ENCODE results near the gene PHKA2. TPM values are rescaled to one million over a fixed set of nuclear protein-coding genes. Genes with fewer than 3 reads are reported as not detected.

PHKA2 gene
- total and polyA plus RNA-seq, 2 of the 4 experiments (the other 2 are of a cell fraction), result 10.0 to 21.5 TPM

DNA sequence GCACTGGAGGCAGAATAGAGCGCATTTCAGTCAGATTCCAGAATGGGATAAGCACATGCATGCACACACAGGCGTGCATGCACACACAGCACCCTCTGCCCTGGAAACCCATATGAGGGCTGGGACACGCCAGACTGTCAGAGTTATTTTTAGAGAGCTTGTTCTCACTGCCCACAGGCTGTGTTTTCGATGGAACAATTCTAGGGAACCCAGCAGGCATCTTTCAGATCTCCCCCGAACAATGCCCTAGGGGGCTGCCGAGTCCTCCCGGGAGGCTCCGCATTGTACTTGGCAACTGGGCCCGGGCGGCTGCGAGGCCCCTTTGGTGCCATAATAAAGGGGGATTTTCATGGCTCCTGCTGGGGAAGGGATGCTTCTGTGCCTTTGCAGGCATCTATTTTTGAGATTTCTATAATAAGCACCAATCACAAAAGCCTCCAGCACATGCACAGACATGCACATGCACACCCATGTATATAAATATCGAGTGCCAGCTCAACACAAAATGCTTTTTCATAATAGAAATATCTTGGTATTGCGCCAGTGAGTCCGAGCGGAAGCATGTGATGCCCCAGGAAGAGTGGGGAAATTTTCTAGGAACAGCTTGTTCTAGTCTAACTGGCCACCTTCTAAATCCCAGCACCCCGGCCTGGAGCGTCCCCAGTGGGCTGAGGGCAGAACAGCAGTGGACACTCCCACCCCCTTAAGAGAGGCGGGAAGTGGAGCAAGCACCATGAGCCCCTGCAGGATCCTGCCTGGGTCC is 88.5 kb downstream of the PHKA2 start:
- ChIA-PET POLR2A (ENCODE audit: unreplicated experiment) (no interaction called here), CTCF (interaction anchor here (1.2 kb wide), 1 partner anchor 485 kb away, joined by 4 read pairs; no protein-coding TSS in a partner anchor)
- Histone ChIP-seq H4K20me1 (ENCODE audit: insufficient read depth, low read length) (no peaks in the 10 kb centered on the region), H3K18ac (ENCODE audit: low read depth, low read length) (no peak overlapping the region), H3K9ac (ENCODE audit: low read depth, low read length) (no peak overlapping the region), H2AFZ (replicated peaks; ENCODE audit: low read length, poor library complexity) (no peak overlapping the region), H4K8ac (ENCODE audit: low read depth in 2 of 2, low read length in 2 of 2) (no peak overlapping the region), H2BK15ac (ENCODE audit: low read depth, low read length) (no peak overlapping the region), H2AK9ac (replicated peaks; ENCODE audit: low read depth, low read length, poor library complexity) (no peak overlapping the region), H3K27ac (ENCODE audit: insufficient read depth, low read length) (no peak overlapping the region), H3K36me3 (ENCODE audit: control insufficient read depth, insufficient read depth, low read length) (peaks cover 2% of the 10 kb centered on the region; the same call in 1 of the 2 replicates), H3K23ac (ENCODE audit: low read depth, low read length) (no peak overlapping the region), H3K4me2 (ENCODE audit: low read depth, low read length) (no peak overlapping the region), H2BK20ac (ENCODE audit: low read depth, low read length) (no peak overlapping the region), H3K9me1 (ENCODE audit: insufficient read depth, low read length) (no peaks in the 10 kb centered on the region), H2BK5ac (ENCODE audit: low read depth, low read length, poor library complexity, severe bottlenecking) (no peak overlapping the region), H3K27me3 (ENCODE audit: control insufficient read depth, insufficient read depth, low read length) (no peaks in the 10 kb centered on the region), H3K9me3 (ENCODE audit: control insufficient read depth, insufficient read depth, low read length) (no peaks in the 10 kb centered on the region), H2AK5ac (ENCODE audit: low read depth, low read length) (no peak overlapping the region), H4K5ac (ENCODE audit: low read depth, low read length) (no peak overlapping the region), H3K79me1 (ENCODE audit: low read depth in 1 of 2, low read length in 2 of 2) (no peaks in the 10 kb centered on the region), H3K14ac (replicated peaks; ENCODE audit: low read depth, low read length) (no peak overlapping the region), H3K56ac (ENCODE audit: extremely low read depth, insufficient read depth, low read length) (no peak overlapping the region), H4K91ac (ENCODE audit: insufficient read depth, low read depth, low read length) (no peak overlapping the region), H2BK120ac (ENCODE audit: low read depth, low read length) (no peak overlapping the region), H3K4me3 (ENCODE audit: insufficient read depth, low read depth, low read length) (no peak overlapping the region), H3K4me1 (ENCODE audit: control insufficient read depth, insufficient read depth, low read length) (no peaks in the 10 kb centered on the region), H3K4ac (ENCODE audit: low read depth, low read length) (no peak overlapping the region)
- in situ Hi-C loops (cut with MboI; ENCODE audit: low sequenced_read_pairs), result loop anchor here (10.0 kb wide), 1 partner anchor 501 kb away; no protein-coding TSS in a partner anchor
- dilution Hi-C loops (cut with HindIII; ENCODE audit: low sequenced_read_pairs, unreplicated experiment), result no loop called here
- 41% methylated on average over 4 of the region's 18 CpGs; no CpG with 5 or more reads in 1 of the 2 experiments for WGBS, 2 experiments (ENCODE audit: extremely low coverage in 2 of 2, insufficient read length in 1 of 2)
- DNase-seq, result peak; percentile 37
- ATAC-seq (ENCODE audit: low read depth), result peak; percentile 42
- TF ChIP-seq RAD21 (IDR thresholded peaks at IDR 0.05; ENCODE audit: low read length) (peak; percentile 40), MAFK (IDR thresholded peaks at IDR 0.05; ENCODE audit: low read depth, low read length) (no peak)
- TF ChIP-seq, protein P1, sequence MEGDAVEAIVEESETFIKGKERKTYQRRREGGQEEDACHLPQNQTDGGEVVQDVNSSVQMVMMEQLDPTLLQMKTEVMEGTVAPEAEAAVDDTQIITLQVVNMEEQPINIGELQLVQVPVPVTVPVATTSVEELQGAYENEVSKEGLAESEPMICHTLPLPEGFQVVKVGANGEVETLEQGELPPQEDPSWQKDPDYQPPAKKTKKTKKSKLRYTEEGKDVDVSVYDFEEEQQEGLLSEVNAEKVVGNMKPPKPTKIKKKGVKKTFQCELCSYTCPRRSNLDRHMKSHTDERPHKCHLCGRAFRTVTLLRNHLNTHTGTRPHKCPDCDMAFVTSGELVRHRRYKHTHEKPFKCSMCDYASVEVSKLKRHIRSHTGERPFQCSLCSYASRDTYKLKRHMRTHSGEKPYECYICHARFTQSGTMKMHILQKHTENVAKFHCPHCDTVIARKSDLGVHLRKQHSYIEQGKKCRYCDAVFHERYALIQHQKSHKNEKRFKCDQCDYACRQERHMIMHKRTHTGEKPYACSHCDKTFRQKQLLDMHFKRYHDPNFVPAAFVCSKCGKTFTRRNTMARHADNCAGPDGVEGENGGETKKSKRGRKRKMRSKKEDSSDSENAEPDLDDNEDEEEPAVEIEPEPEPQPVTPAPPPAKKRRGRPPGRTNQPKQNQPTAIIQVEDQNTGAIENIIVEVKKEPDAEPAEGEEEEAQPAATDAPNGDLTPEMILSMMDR (conservative IDR thresholded peaks at IDR 0.05; ENCODE audit: low read depth, low read length), result peak; percentile 33; the same call in 1 of the 2 replicates
- intact Hi-C loops (cut with micrococcal nuclease), result no loop called here
- no TSS peak for BruUV-seq (replicated peaks)
